GM19328 (cell line): ENCODE results near the gene DPP6.
"Not testable (repeated sequence)": the region's sequence is repeated elsewhere in the genome, so short reads cannot be mapped to it uniquely, and the experiment has no call there.

Experiments used
- ATAC-seq: cut with Tn5 transposase; IDR thresholded peaks from one replicate; pipeline ENCODE4 v1.9.1; 2021; ENCODE audit warnings: mild to moderate bottlenecking, moderate library complexity; ENCODE audit not compliant: unreplicated experiment

Gene DPP6

GRCh38 chr7:154072395-154073181, 20.4 kb downstream of the DPP6 start:
- ATAC-seq = not testable (repeated sequence)

- not testable (repeated sequence) for ATAC-seq
Measured at GRCh38 chr7:154078523-154078922, 26.3 kb downstream of the DPP6 start.

GRCh38 chr7:154080249-154080648, 28.1 kb downstream of the DPP6 start:
- not testable (repeated sequence) for ATAC-seq

- ATAC-seq = not testable (repeated sequence)
Measured at GRCh38 chr7:154087037-154087725, 35.0 kb downstream of the DPP6 start.

GRCh38 chr7:154092093-154092492, 39.9 kb downstream of the DPP6 start:
- not testable (repeated sequence) for ATAC-seq

- not testable (repeated sequence) for ATAC-seq
Measured at GRCh38 chr7:154095201-154095600, 43.0 kb downstream of the DPP6 start.

GRCh38 chr7:154105063-154105462, 52.9 kb downstream of the DPP6 start:
- ATAC-seq = not testable (repeated sequence)

GRCh38 chr7:154109615-154110014, 57.4 kb downstream of the DPP6 start:
- not testable (repeated sequence) for ATAC-seq

- ATAC-seq = not testable (repeated sequence)
Measured at GRCh38 chr7:154113732-154114351, 61.6 kb downstream of the DPP6 start.

- ATAC-seq = not testable (repeated sequence)
Measured at GRCh38 chr7:154117411-154118390, 65.5 kb downstream of the DPP6 start.

- not testable (repeated sequence) for ATAC-seq
Measured at GRCh38 chr7:154120825-154121224, 68.6 kb downstream of the DPP6 start.

- ATAC-seq = not testable (repeated sequence)
Measured at GRCh38 chr7:154122720-154123119, 70.5 kb downstream of the DPP6 start.

- not testable (repeated sequence) for ATAC-seq
Measured at GRCh38 chr7:154123397-154123796, 71.2 kb downstream of the DPP6 start.

GRCh38 chr7:154129142-154129541, 76.9 kb downstream of the DPP6 start:
- not testable (repeated sequence) for ATAC-seq

GRCh38 chr7:154132617-154133016, 80.4 kb downstream of the DPP6 start:
- not testable (repeated sequence) for ATAC-seq

- not testable (repeated sequence) for ATAC-seq
Measured at GRCh38 chr7:154133703-154134277, 81.6 kb downstream of the DPP6 start.

- ATAC-seq = not testable (repeated sequence)
Measured at GRCh38 chr7:154134698-154135097, 82.5 kb downstream of the DPP6 start.

- not testable (repeated sequence) for ATAC-seq
Measured at GRCh38 chr7:154135646-154136045, 83.4 kb downstream of the DPP6 start.

- ATAC-seq = not testable (repeated sequence)
Measured at GRCh38 chr7:154145922-154146706, 93.9 kb downstream of the DPP6 start.
